Ovary (tissue), 9 donors: ENCODE measurements around the gene LRRC37A2. TPM values are rescaled to one million over a fixed set of nuclear protein-coding genes. Genes with fewer than 3 reads are reported as not detected.
A peak's percentile ranks its signal among the peaks of the same experiment; 100 is the strongest.
"Not testable (repeated sequence)": the region's sequence is repeated elsewhere in the genome, so short reads cannot be mapped to it uniquely, and the experiment has no call there.

ENCODE experiments used
- DNase-seq, 5 donors: peaks; one replicate each; pipeline ENCODE4 v3.0.0-alpha.2; 2019 to 2020
- H3K27ac ChIP-seq, 2 donors: fragments of 200-600 bp; one replicate each; pipeline versions ENCODE4 v1.5.1 to v1.8.0; 2019 to 2022
- H3K27me3 ChIP-seq: fragments of 200-600 bp; one replicate; pipeline ENCODE4 v1.8.0; 2022
- H3K36me3 ChIP-seq: fragments of 200-600 bp; sonication (generic); one replicate; pipeline ENCODE4 v1.5.1; 2019
- H3K4me1 ChIP-seq: one replicate; pipeline ENCODE4 v1.8.1; 2013; ENCODE audit warnings: mild to moderate bottlenecking, moderate library complexity; ENCODE audit not compliant: insufficient read depth
- H3K4me3 ChIP-seq: fragments of 200-600 bp; sonication (generic); one replicate; pipeline ENCODE4 v1.5.1; 2017
- H3K9me3 ChIP-seq, 2 donors: fragments of 200-600 bp in 1 of 2; sonication (generic) in 1 of 2; one replicate each; pipeline versions ENCODE4 v1.5.1 to v1.8.1; 2013 to 2019; ENCODE audit warnings: mild to moderate bottlenecking in 1 of 2, moderate library complexity in 1 of 2
- WGBS, 3 donors: extraction: QIAGEN DNeasy Blood & Tissue Kit in 1 of 3; methylation state at CpG; one replicate each; pipeline versions ENCODE4 v1.1.5 to v1.1.7; 2013 to 2017; 5-methylcytosine and 5-hydroxymethylcytosine counted together
- intact Hi-C, 4 donors: fragments of 100-400 bp; cut with DNase I; formaldehyde crosslinking; loops; one replicate each; pipeline versions ENCODE4 v1.11.0 to v1.15.1; 2022 to 2023
- polyA plus RNA-seq, 2 donors: library from polyadenylated mRNA; stranded (reverse); fragments of 200-250 nt in 1 of 2; fragments of 350-450 nt in 1 of 2; fragmentation: Illumina TruSeq in 1 of 2; extraction: RNeasy Lipid Tissue Mini Kit (QIAGEN cat#74804) in 1 of 2; gene quantifications; one replicate each; pipeline ENCODE4 v1.2.3, GENCODE V29; 2013 to 2014
- total RNA-seq, 7 donors: library from RNA; depleted of rRNA in 2 of 7; stranded (reverse); fragments of >200 nt in 2 of 7; fragmentation: NEBNext Ultra II Directional in 3 of 7; extraction: Animal tissue kit (Norgen Biotek cat#: 25700) in 3 of 7; gene quantifications; one replicate each; pipeline versions ENCODE4 v1.1.0 to v1.2.4, GENCODE V29; 2016 to 2023
- donor health status: DM: no; HTN: no; CAD: no; lungs with moderate emphysema.
- donor health status: DM: no; HTN: no; CAD: no.
- donor health status: Bipolar disorder and iron deficiency.
- donor health status: DM: yes; HTN: yes; CAD: no.
- donor health status: DM: no; HTN: no; CAD: no.
- donor health status: DM: yes; HTN: yes; CAD: no.

LRRC37A2 gene
- total and polyA plus RNA-seq, 9 donors, result 2.7 to 19.4 (median 9.7) TPM

- H3K9me3 ChIP-seq, H3K4me3 ChIP-seq, H3K27me3 ChIP-seq, H3K4me1 ChIP-seq, H3K36me3 ChIP-seq, intact Hi-C loops, H3K27ac ChIP-seq, DNase-seq: not testable (repeated sequence)
- WGBS, 3 donors, result no CpG with 5 or more reads among the region's 3 CpGs
Observed at GRCh38 chr17:46560048-46560447, 47.8 kb downstream of the LRRC37A2 start.

- intact Hi-C loops, DNase-seq: not testable (repeated sequence)
Observed at GRCh38 chr17:46566284-46566683, 54.0 kb downstream of the LRRC37A2 start.

GRCh38 chr17:46566980-46567379 lies 54.7 kb downstream of the LRRC37A2 start:
- H3K27me3 ChIP-seq, H3K36me3 ChIP-seq, H3K9me3 ChIP-seq, H3K4me1 ChIP-seq, intact Hi-C loops, H3K27ac ChIP-seq, H3K4me3 ChIP-seq, DNase-seq: not testable (repeated sequence)
- no CpG with 5 or more reads among the region's 1 CpG for WGBS, 3 donors

More at GRCh38 chr17:46566284-46566683, 54.0 kb downstream of the LRRC37A2 start:
- H3K4me3 ChIP-seq, H3K27me3 ChIP-seq, H3K27ac ChIP-seq, H3K4me1 ChIP-seq, H3K9me3 ChIP-seq, H3K36me3 ChIP-seq: not testable (repeated sequence)
- WGBS, 3 donors, result no CpG with 5 or more reads among the region's 2 CpGs

- H3K27ac ChIP-seq, H3K27me3 ChIP-seq, H3K4me1 ChIP-seq, H3K36me3 ChIP-seq, intact Hi-C loops, H3K9me3 ChIP-seq, H3K4me3 ChIP-seq, DNase-seq: not testable (repeated sequence)
- no CpG with 5 or more reads among the region's 4 CpGs for WGBS, 3 donors
Observed at GRCh38 chr17:46571796-46572195, 59.5 kb downstream of the LRRC37A2 start.

GRCh38 chr17:46579083-46580075 lies 67.1 kb downstream of the LRRC37A2 start, which contains the start of gene ARL17A:
TSS of gene ARL17A (minus strand) at chr17:46579691. CDS start at chr17:46576322, 3,369 bp downstream.
- peak; percentile 64 to 82 (median 73) for DNase-seq
- intact Hi-C loops, H3K27me3 ChIP-seq, H3K9me3 ChIP-seq, H3K27ac ChIP-seq, H3K36me3 ChIP-seq, H3K4me3 ChIP-seq, H3K4me1 ChIP-seq: not testable (repeated sequence)
- WGBS, 3 donors, result 1% methylated on average over 7 of the region's 65 CpGs; no CpG with 5 or more reads in 2 of the 3 donors

GRCh38 chr17:46580082-46580481 lies 67.8 kb downstream of the LRRC37A2 start:
- H3K27me3 ChIP-seq, intact Hi-C loops, H3K4me1 ChIP-seq, H3K27ac ChIP-seq, H3K4me3 ChIP-seq, DNase-seq, H3K9me3 ChIP-seq, H3K36me3 ChIP-seq: not testable (repeated sequence)
- 0% methylated on average over 1 to 9 of the region's 18 CpGs; no CpG with 5 or more reads in 1 of the 3 donors for WGBS, 3 donors

- intact Hi-C loops, DNase-seq, H3K4me1 ChIP-seq, H3K4me3 ChIP-seq, H3K27me3 ChIP-seq, H3K36me3 ChIP-seq, H3K27ac ChIP-seq, H3K9me3 ChIP-seq: not testable (repeated sequence)
- WGBS, 3 donors, result no CpG with 5 or more reads among the region's 3 CpGs
Observed at GRCh38 chr17:46585444-46585843, 73.2 kb downstream of the LRRC37A2 start.

GRCh38 chr17:46590157-46591146 lies 78.2 kb downstream of the LRRC37A2 start, which contains the start of gene NSF:
TSS of gene NSF (plus strand) at chr17:46590669. CDS start at chr17:46590776, 107 bp downstream.
- intact Hi-C loops, DNase-seq, H3K27ac ChIP-seq, H3K9me3 ChIP-seq, H3K4me3 ChIP-seq, H3K4me1 ChIP-seq, H3K36me3 ChIP-seq, H3K27me3 ChIP-seq: not testable (repeated sequence)
- WGBS, 3 donors, result no CpG with 5 or more reads among the region's 95 CpGs

- H3K4me3 ChIP-seq, DNase-seq, H3K27me3 ChIP-seq, H3K36me3 ChIP-seq, intact Hi-C loops, H3K4me1 ChIP-seq, H3K27ac ChIP-seq, H3K9me3 ChIP-seq: not testable (repeated sequence)
- WGBS, 3 donors, result no CpG with 5 or more reads among the region's 7 CpGs
Observed at GRCh38 chr17:46591332-46591731, 79.1 kb downstream of the LRRC37A2 start.

GRCh38 chr17:46598344-46598931 lies 86.2 kb downstream of the LRRC37A2 start:
- DNase-seq, H3K27me3 ChIP-seq, H3K4me3 ChIP-seq, H3K27ac ChIP-seq, H3K9me3 ChIP-seq, intact Hi-C loops, H3K4me1 ChIP-seq, H3K36me3 ChIP-seq: not testable (repeated sequence)
- 50 to 71% (median 70%) methylated on average over 2 to 3 of the region's 3 CpGs for WGBS, 3 donors

- H3K27ac ChIP-seq, DNase-seq, H3K9me3 ChIP-seq, H3K36me3 ChIP-seq, H3K4me1 ChIP-seq, intact Hi-C loops, H3K4me3 ChIP-seq, H3K27me3 ChIP-seq: not testable (repeated sequence)
- no CpG with 5 or more reads among the region's 3 CpGs for WGBS, 3 donors
Observed at GRCh38 chr17:46600767-46601166, 88.5 kb downstream of the LRRC37A2 start.
